ENCODE results near the gene STX11. TPM values are rescaled to one million over a fixed set of nuclear protein-coding genes. Genes with fewer than 3 reads are reported as not detected.
"Not testable (repeated sequence)": the region's sequence is repeated elsewhere in the genome, so short reads cannot be mapped to it uniquely, and the experiment has no call there.

Gene STX11
- total RNA-seq, 1 donor: 3.5 TPM

DNA sequence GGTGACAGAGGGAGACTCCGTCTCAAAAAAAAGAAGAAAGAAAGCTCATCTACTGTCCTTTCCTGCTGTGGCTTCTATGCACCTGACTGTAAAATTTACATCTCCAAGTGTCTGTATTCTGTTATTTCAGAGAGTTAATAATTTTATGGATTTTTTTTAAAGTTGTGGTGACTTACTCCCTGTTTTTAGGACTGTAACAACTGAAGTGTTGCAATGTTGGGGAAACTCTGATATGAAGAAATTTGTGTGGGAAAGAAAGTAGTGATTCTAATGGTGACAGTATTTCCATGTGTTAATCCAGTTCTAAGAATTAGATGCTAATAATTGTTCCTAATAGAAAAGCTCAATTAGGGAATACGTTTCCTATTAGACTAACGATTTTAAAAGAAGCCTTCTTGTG, 27.4 kb downstream of the STX11 start:
- no peak for DNase-seq (ENCODE audit: low read depth)
- TF ChIP-seq, protein P1, sequence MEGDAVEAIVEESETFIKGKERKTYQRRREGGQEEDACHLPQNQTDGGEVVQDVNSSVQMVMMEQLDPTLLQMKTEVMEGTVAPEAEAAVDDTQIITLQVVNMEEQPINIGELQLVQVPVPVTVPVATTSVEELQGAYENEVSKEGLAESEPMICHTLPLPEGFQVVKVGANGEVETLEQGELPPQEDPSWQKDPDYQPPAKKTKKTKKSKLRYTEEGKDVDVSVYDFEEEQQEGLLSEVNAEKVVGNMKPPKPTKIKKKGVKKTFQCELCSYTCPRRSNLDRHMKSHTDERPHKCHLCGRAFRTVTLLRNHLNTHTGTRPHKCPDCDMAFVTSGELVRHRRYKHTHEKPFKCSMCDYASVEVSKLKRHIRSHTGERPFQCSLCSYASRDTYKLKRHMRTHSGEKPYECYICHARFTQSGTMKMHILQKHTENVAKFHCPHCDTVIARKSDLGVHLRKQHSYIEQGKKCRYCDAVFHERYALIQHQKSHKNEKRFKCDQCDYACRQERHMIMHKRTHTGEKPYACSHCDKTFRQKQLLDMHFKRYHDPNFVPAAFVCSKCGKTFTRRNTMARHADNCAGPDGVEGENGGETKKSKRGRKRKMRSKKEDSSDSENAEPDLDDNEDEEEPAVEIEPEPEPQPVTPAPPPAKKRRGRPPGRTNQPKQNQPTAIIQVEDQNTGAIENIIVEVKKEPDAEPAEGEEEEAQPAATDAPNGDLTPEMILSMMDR (IDR thresholded peaks at IDR 0.05; ENCODE audit: insufficient read depth, low read length): no peak
- H3K4me3 ChIP-seq (ENCODE audit: low read depth, low read length): no peak overlapping the region

GRCh38 chr6:144178323-144178722, 28.0 kb downstream of the STX11 start:
- no peak for DNase-seq (ENCODE audit: low read depth)
- TF ChIP-seq, protein P1 (IDR thresholded peaks at IDR 0.05; ENCODE audit: insufficient read depth, low read length): no peak
- H3K4me3 ChIP-seq (ENCODE audit: low read depth, low read length): no peak overlapping the region

GRCh38 chr6:144179237-144179636, 28.9 kb downstream of the STX11 start:
- TF ChIP-seq, protein P1 (IDR thresholded peaks at IDR 0.05; ENCODE audit: insufficient read depth, low read length): no peak
- no peak for DNase-seq (ENCODE audit: low read depth)
- H3K4me3 ChIP-seq (ENCODE audit: low read depth, low read length): no peak overlapping the region

GRCh38 chr6:144179828-144180227, 29.5 kb downstream of the STX11 start:
- H3K4me3 ChIP-seq (ENCODE audit: low read depth, low read length): no peak overlapping the region
- TF ChIP-seq, protein P1 (IDR thresholded peaks at IDR 0.05; ENCODE audit: insufficient read depth, low read length): no peak
- DNase-seq (ENCODE audit: low read depth): no peak

- H3K4me3 ChIP-seq (ENCODE audit: low read depth, low read length); DNase-seq (ENCODE audit: low read depth): not testable (repeated sequence)
Measured at GRCh38 chr6:144180354-144180753, 30.0 kb downstream of the STX11 start.

DNA sequence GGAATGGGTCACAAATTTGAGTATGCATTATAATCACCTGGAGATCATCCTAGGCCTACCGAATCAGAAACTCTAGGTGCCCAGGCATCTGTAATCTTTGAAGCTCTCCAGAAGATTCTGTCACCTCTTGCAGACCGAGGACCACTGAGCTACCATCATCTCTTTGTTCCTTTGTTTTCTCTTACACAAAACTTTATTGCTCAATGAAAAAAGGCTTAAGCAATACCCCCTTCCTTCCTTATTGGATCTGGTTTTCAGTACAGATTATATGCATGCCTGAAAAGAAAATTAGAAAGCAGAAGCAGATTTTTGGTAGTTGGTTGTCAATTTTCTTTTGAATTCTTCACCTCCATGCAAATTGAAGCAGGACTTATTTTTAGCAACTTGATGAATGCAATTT, 31.3 kb downstream of the STX11 start:
- H3K4me3 ChIP-seq (ENCODE audit: low read depth, low read length): no peak overlapping the region
- TF ChIP-seq, protein P1 (IDR thresholded peaks at IDR 0.05; ENCODE audit: insufficient read depth, low read length): no peak
- DNase-seq (ENCODE audit: low read depth): no peak

DNA sequence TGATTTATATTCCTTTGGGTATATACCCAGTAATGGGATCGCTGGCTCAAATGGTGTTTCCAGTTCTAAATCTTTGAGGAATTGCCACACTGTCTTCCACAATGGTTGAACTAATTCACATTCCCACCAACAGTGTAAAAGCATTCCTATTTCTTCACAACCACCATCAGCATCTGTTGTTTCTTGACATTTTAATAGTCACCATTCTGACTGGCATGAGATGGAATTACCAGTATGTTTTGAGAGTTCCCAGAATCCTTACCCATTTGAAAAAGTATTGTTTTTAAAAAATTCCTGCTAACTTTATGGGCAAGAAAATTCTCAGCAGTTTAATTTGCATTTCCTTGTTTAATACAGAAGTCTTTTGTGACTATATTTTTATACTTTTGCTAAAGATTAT, 33.9 kb downstream of the STX11 start:
- DNase-seq (ENCODE audit: low read depth); H3K4me3 ChIP-seq (ENCODE audit: low read depth, low read length): not testable (repeated sequence)

DNA sequence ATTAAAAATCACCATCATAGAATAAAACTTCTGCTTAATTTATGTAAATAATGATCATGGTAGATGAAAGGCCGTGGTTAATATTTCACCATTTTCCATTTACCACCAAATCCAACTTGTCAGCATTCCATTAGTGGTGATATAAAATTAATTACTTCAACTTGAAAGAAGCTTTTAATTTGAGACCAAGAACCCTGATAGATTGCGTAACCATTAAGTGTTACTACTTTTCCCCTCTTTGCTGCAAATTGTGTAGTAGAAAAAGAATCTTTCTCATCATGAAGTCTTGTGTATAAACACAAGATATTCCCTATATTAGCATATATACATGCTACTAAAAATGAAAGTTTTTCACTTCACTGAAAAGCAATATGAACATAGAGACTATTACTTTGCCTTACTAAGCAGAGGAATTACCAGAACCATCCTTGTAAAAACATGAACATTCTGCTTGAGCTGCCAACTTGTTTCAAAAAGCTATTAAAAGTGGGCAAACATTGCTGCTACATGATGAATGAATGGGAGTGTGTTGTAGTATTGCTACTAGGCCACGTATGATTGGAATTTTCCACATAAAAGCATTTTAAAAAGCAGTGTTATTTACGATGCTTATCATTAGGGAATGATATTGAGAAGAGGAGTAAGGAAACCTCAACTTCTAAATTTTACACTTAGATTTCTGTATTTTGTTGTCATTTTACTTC, 35.0 kb downstream of the STX11 start:
- TF ChIP-seq, protein P1 (IDR thresholded peaks at IDR 0.05; ENCODE audit: insufficient read depth, low read length): no peak
- DNase-seq (ENCODE audit: low read depth): peak; percentile 25
- H3K4me3 ChIP-seq (ENCODE audit: low read depth, low read length): no peak overlapping the region

Measured in fibroblast of the aortic adventitia (primary cell).